GM12874 (cell line): ENCODE results near the gene ST6GALNAC2.

Source experiments
- CTCF ChIP-seq: IDR thresholded peaks from 2 replicates; pipeline ENCODE4 v1.5.1; 2011; ENCODE audit warnings: low read depth, mild to moderate bottlenecking, control low read depth, low read length, moderate library complexity; ENCODE audit not compliant: insufficient read depth

ST6GALNAC2 gene

GRCh38 chr17:76601065-76601464, 15.4 kb upstream of the ST6GALNAC2 start:
- no peak for TF ChIP-seq CTCF

- no peak for TF ChIP-seq CTCF
Observed at GRCh38 chr17:76599694-76600460, 14.2 kb upstream of the ST6GALNAC2 start.

- TF ChIP-seq CTCF: no peak
Observed at GRCh38 chr17:76598004-76598439, 12.4 kb upstream of the ST6GALNAC2 start.

GRCh38 chr17:76597156-76598003, 11.7 kb upstream of the ST6GALNAC2 start:
- no peak for TF ChIP-seq CTCF

- TF ChIP-seq CTCF: no peak
Observed at GRCh38 chr17:76594690-76595089, 9.0 kb upstream of the ST6GALNAC2 start.

- TF ChIP-seq CTCF: no peak
Observed at GRCh38 chr17:76593959-76594358, 8.3 kb upstream of the ST6GALNAC2 start.

- no peak for TF ChIP-seq CTCF
Observed at GRCh38 chr17:76593384-76593826, 7.7 kb upstream of the ST6GALNAC2 start.
